DND-41 (cell line): ENCODE data around the gene CROT.

ENCODE experiments used
- ATAC-seq: fragments of 200-7000 bp; cut with Tn5 transposase; 3 replicates; pipeline ENCODE4 v1.9.1; 2021; ENCODE audit warnings: low read depth; ENCODE audit not compliant: insufficient read depth
- DNase-seq: peaks from one replicate; pipeline ENCODE4 v3.0.0-alpha.2; 2020
- H2AFZ ChIP-seq: 2 replicates; pipeline ENCODE4 v1.6.0; 2012; ENCODE audit warnings: low read depth, low read length
- H3K27ac ChIP-seq: 2 replicates; pipeline ENCODE4 v1.5.1; 2012; ENCODE audit warnings: low read length, inconsistent platforms
- H3K27me3 ChIP-seq: fragments of 200-600 bp; sonication (generic); 2 replicates; pipeline ENCODE4 v1.6.0; 2012; ENCODE audit warnings: low read length, mild to moderate bottlenecking, inconsistent platforms; ENCODE audit not compliant: insufficient read depth, poor library complexity
- H3K36me3 ChIP-seq: 2 replicates; pipeline ENCODE4 v1.5.1; 2012; ENCODE audit warnings: low read length, inconsistent platforms; ENCODE audit not compliant: insufficient read depth
- H3K4me1 ChIP-seq: 2 replicates; pipeline ENCODE4 v1.5.1; 2012; ENCODE audit warnings: mild to moderate bottlenecking, low read length; ENCODE audit not compliant: insufficient read depth
- H3K4me2 ChIP-seq: 2 replicates; pipeline ENCODE4 v1.6.0; 2012; ENCODE audit warnings: mild to moderate bottlenecking, moderate library complexity, low read length, inconsistent platforms; ENCODE audit not compliant: insufficient read depth
- H3K4me3 ChIP-seq, 2 experiments: fragments of 200-600 bp in 1 of 2; shearing (Covaris generic) in 1 of 2; 2 replicates each; pipeline ENCODE4 v1.5.1; 2012 to 2016; ENCODE audit warnings: inconsistent platforms in 2 of 2, low read length in 2 of 2, mild to moderate bottlenecking in 2 of 2, low read depth in 1 of 2, moderate library complexity in 1 of 2
- H3K79me2 ChIP-seq: 2 replicates; pipeline ENCODE4 v1.6.0; 2012; ENCODE audit warnings: low read length, inconsistent platforms; ENCODE audit not compliant: insufficient read depth
- H3K9ac ChIP-seq: 2 replicates; pipeline ENCODE4 v1.6.0; 2012; ENCODE audit warnings: low read depth, mild to moderate bottlenecking, inconsistent platforms, low read length, moderate library complexity
- H3K9me3 ChIP-seq: 2 replicates; pipeline ENCODE4 v1.5.1; 2012; ENCODE audit warnings: low read length, moderate library complexity, mild to moderate bottlenecking, inconsistent platforms; ENCODE audit not compliant: insufficient read depth, severe bottlenecking
- H4K20me1 ChIP-seq: 2 replicates; pipeline ENCODE4 v1.6.0; 2012; ENCODE audit warnings: low read length; ENCODE audit not compliant: insufficient read depth
- CTCF ChIP-seq: IDR thresholded peaks from 2 replicates; pipeline ENCODE4 v1.5.1; 2012; ENCODE audit warnings: borderline replicate concordance, low read length, moderate library complexity, mild to moderate bottlenecking; ENCODE audit not compliant: poor library complexity, severe bottlenecking; ENCODE audit errors: extremely low read depth
- EZH2 ChIP-seq: IDR thresholded peaks from 3 replicates; pipeline ENCODE4 v1.6.1; 2012; ENCODE audit warnings: borderline replicate concordance, low read depth, mild to moderate bottlenecking, moderate library complexity, low read length, inconsistent platforms; ENCODE audit not compliant: severe bottlenecking

CROT gene

DNA sequence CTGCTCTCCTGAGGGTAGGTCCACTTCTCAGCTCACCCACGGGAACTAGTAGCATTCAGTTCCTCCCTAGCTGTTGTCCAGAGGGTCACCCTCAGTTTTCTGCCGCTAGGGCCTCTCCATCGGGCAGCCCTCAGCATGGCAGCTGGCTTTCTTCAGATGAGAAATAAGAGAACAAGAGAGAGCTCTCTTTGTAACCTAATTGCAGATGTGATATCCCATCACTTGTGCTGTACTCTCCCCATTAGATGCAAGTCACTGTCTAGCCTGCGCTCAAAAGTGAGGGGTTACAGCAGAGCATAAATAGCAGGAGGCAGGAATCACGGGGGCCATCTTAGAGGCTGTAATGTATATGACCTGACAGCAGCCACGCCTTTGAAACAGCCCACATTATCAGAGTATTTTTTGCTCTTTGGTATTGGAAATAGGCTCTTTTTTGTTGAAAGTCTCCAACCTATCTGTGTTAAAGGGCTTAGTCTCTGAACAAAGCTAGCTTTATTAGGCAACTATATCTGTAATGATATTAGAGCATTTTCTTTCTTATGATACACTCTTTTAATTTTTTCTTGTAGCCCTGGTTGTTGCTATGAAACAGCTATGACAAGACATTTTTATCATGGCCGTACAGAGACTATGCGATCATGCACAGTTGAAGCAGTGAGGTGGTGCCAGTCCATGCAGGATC, 45.7 kb downstream of the CROT start:
- Histone ChIP-seq H3K9ac (no peak overlapping the region), H3K36me3 (peaks cover 29% of the 10 kb centered on the region), H3K79me2 (no peaks in the 10 kb centered on the region), H3K27ac (no peak overlapping the region), H3K4me2 (no peak overlapping the region), H3K4me1 (no peaks in the 10 kb centered on the region; the same call in 1 of the 2 replicates), H4K20me1 (no peaks in the 10 kb centered on the region), H3K9me3 (no peaks in the 10 kb centered on the region), H3K27me3 (no peaks in the 10 kb centered on the region), H3K4me3 (no peak overlapping the region), H2AFZ (no peak overlapping the region)
- DNase-seq (no peak), ATAC-seq (no peak)
- TF ChIP-seq CTCF (no peak), EZH2 (no peak)

- Histone ChIP-seq H3K27ac (no peak overlapping the region), H3K4me2 (no peak overlapping the region), H3K9ac (no peak overlapping the region), H3K36me3 (peaks cover 26% of the 10 kb centered on the region), H3K27me3 (no peaks in the 10 kb centered on the region), H3K9me3 (no peaks in the 10 kb centered on the region), H3K79me2 (no peaks in the 10 kb centered on the region), H3K4me1 (no peaks in the 10 kb centered on the region; the same call in 1 of the 2 replicates), H4K20me1 (no peaks in the 10 kb centered on the region), H2AFZ (no peak overlapping the region), H3K4me3 (no peak overlapping the region)
- TF ChIP-seq CTCF: no peak
- no peak for TF ChIP-seq EZH2
- no peak for ATAC-seq
- no peak for DNase-seq
Measured at GRCh38 chr7:87395442-87396020, 50.1 kb downstream of the CROT start.

DNA sequence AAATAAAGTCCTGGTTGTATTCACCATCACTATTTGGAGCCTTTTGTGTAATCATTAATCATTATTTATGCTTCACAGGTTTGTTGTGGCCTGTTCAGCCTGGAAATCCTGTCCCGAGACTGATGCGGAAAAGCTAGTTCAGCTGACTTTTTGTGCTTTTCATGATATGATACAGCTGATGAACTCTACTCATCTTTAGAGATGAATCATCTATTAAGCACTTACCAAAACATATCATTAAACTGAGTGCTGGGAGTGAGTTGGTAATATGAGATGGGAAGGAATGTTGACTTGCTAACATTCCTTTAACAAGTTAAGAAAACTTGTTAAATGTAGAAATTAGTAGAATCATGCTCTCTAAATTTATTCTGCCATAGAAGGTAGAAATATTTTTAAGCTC, 53.0 kb downstream of the CROT start:
- no peak overlapping the region for H3K27ac ChIP-seq
- no peaks in the 10 kb centered on the region for H3K79me2 ChIP-seq
- H4K20me1 ChIP-seq: no peaks in the 10 kb centered on the region
- DNase-seq (no peak), ATAC-seq (no peak)
- H3K4me1 ChIP-seq: no peaks in the 10 kb centered on the region
- no peak overlapping the region for H3K9ac ChIP-seq
- H2AFZ ChIP-seq: no peak overlapping the region
- TF ChIP-seq EZH2 (no peak), CTCF (no peak)
- H3K27me3 ChIP-seq: no peaks in the 10 kb centered on the region
- H3K4me3 ChIP-seq: no peak overlapping the region
- no peak overlapping the region for H3K4me2 ChIP-seq
- H3K9me3 ChIP-seq: no peaks in the 10 kb centered on the region
- peaks cover 17% of the 10 kb centered on the region for H3K36me3 ChIP-seq
